Thyroid gland (tissue), 4 donors: ENCODE measurements around the gene PKIB. TPM values are rescaled to one million over a fixed set of nuclear protein-coding genes. Genes with fewer than 3 reads are reported as not detected.

Source experiments
- DNase-seq, 2 donors: peaks; one replicate each; pipeline ENCODE4 v3.0.0-alpha.2; 2019
- H3K27ac ChIP-seq, 3 donors: fragments of 200-600 bp; sonication (generic); 1 replicate in 2 of 3; 2 replicates in 1 of 3; pipeline ENCODE4 v1.5.1; 2016 to 2019; ENCODE audit warnings: mild to moderate bottlenecking in 1 of 3, moderate library complexity in 1 of 3
- H3K27me3 ChIP-seq: fragments of 200-600 bp; sonication (generic); one replicate; pipeline ENCODE4 v1.5.1; 2019
- H3K36me3 ChIP-seq, 2 donors: fragments of 200-600 bp; sonication (generic); one replicate each; pipeline ENCODE4 v1.5.1; 2016 to 2019
- H3K4me1 ChIP-seq, 2 donors: fragments of 200-600 bp; sonication (generic); one replicate each; pipeline ENCODE4 v1.5.1; 2017 to 2019
- H3K4me3 ChIP-seq, 3 donors: fragments of 200-600 bp; sonication (generic); replicated peaks in 1 of 3; 1 replicate in 2 of 3; 2 replicates in 1 of 3; pipeline ENCODE4 v1.5.1; 2016; ENCODE audit warnings: mild to moderate bottlenecking in 1 of 3
- H3K9me3 ChIP-seq: fragments of 200-600 bp; sonication (generic); one replicate; pipeline ENCODE4 v1.5.1; 2017
- CTCF ChIP-seq, 6 experiments: fragments of 200-600 bp in 3 of 6; fragments of 450-650 bp in 3 of 6; sonication (generic) in 3 of 6; IDR thresholded peaks; one replicate each; pipeline ENCODE4 v1.5.1; 2016 to 2019; ENCODE audit warnings: antibody characterized with exemption in 6 of 6, mild to moderate bottlenecking in 2 of 6, inconsistent platforms in 1 of 6, moderate library complexity in 1 of 6
- POLR2A ChIP-seq, 2 donors: fragments of 450-650 bp; IDR thresholded peaks; one replicate each; pipeline ENCODE4 v1.6.1; 2017; ENCODE audit warnings: antibody characterized with exemption in 2 of 2, mild to moderate bottlenecking in 2 of 2, moderate library complexity in 1 of 2
- WGBS, 2 donors: methylation state at CpG; one replicate each; pipeline ENCODE4 v1.1.5; 2017; 5-methylcytosine and 5-hydroxymethylcytosine counted together
- intact Hi-C: fragments of 100-400 bp; cut with DNase I; formaldehyde crosslinking; loops from one replicate; pipeline ENCODE4 v1.15.1; 2023
- total RNA-seq, 4 donors: library from RNA; depleted of rRNA; stranded (reverse); fragments of >200 nt; gene quantifications; one replicate each; pipeline ENCODE4 v1.2.3, GENCODE V29; 2016

The PKIB gene
- total RNA-seq, 4 donors from 2014 or later, result 0.83 to 3.0 (median 1.5) TPM

GRCh38 chr6:122676146-122676545 is 65.9 kb downstream of the PKIB start:
- no peak overlapping the region for H3K27ac ChIP-seq
- H3K4me1 ChIP-seq, result no peaks in the 10 kb centered on the region
- H3K27me3 ChIP-seq, result no peaks in the 10 kb centered on the region
- intact Hi-C loops, result no loop called here
- TF ChIP-seq CTCF (IDR thresholded peaks at IDR 0.05), result no peak
- H3K36me3 ChIP-seq, result no peaks in the 10 kb centered on the region
- no peaks in the 10 kb centered on the region for H3K9me3 ChIP-seq
- no peak for DNase-seq
- H3K4me3 ChIP-seq, result no peak overlapping the region
- WGBS, 2 donors, result 91 to 100% methylated on average over 1 of the region's 1 CpG

GRCh38 chr6:122676688-122677087 is 66.5 kb downstream of the PKIB start:
- H3K27me3 ChIP-seq, result no peaks in the 10 kb centered on the region
- 87 to 88% methylated on average over 2 of the region's 2 CpGs for WGBS, 2 donors
- intact Hi-C loops, result no loop called here
- H3K9me3 ChIP-seq, result no peaks in the 10 kb centered on the region
- H3K36me3 ChIP-seq, result no peaks in the 10 kb centered on the region
- TF ChIP-seq CTCF (IDR thresholded peaks at IDR 0.05), result no peak
- TF ChIP-seq POLR2A (IDR thresholded peaks at IDR 0.05), result no peak
- no peak overlapping the region for H3K27ac ChIP-seq
- DNase-seq, result no peak
- no peaks in the 10 kb centered on the region for H3K4me1 ChIP-seq
- H3K4me3 ChIP-seq, result no peak overlapping the region

DNA sequence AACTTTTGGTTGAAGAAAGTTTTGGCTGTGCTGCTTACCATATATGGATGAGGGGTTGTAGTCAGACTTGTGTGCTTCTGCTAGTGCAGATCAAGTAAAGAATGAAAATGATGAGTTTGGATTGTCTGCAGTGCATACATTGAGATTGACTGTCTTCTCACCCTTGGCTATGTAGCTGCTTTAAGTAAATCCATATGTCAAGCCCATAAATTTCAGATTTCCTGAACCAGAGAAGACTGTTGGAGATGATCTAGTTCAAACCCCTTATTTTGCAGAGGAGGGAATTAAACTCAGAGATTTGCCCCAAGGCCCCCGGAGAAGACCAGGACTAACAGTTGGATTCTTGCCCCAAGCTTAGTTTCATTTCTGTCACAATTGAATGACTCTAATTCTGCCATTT is 67.2 kb downstream of the PKIB start:
- 93 to 100% methylated on average over 1 of the region's 1 CpG for WGBS, 2 donors
- H3K9me3 ChIP-seq, result no peaks in the 10 kb centered on the region
- no peaks in the 10 kb centered on the region for H3K4me1 ChIP-seq
- no peak for TF ChIP-seq CTCF (IDR thresholded peaks at IDR 0.05)
- TF ChIP-seq POLR2A (IDR thresholded peaks at IDR 0.05), result no peak
- no peak overlapping the region for H3K27ac ChIP-seq
- no peaks in the 10 kb centered on the region for H3K27me3 ChIP-seq
- intact Hi-C loops, result no loop called here
- H3K4me3 ChIP-seq, result no peak overlapping the region
- H3K36me3 ChIP-seq, result no peaks in the 10 kb centered on the region
- no peak for DNase-seq

- TF ChIP-seq CTCF (IDR thresholded peaks at IDR 0.05) (no peak), POLR2A (IDR thresholded peaks at IDR 0.05) (no peak)
- no peak overlapping the region for H3K27ac ChIP-seq
- 31 to 51% methylated on average over 3 of the region's 3 CpGs for WGBS, 2 donors
Measured at GRCh38 chr6:122678841-122679240, 68.6 kb downstream of the PKIB start.

DNA sequence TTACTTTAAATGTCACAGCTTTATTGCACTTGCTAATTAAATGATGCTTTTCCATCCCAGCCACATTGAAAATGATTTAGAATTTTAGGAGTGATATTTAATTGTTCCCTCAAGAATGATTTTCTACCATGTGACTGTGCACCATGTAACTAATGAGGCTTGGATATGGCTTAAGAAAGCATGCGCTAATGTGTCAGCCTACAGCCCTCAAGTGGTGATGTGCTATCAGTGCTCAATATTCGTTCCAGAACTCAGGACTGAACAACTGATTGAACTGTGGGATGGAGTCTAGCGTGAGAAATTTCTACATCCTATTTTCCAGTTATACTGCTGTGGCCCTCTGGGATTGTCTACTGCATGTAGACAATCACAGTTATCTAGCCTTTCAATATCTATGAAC is 71.5 kb downstream of the PKIB start:
- H3K27ac ChIP-seq, result no peak overlapping the region
- DNase-seq, result no peak
- intact Hi-C loops, result no loop called here
- H3K27me3 ChIP-seq, result no peaks in the 10 kb centered on the region
- no peaks in the 10 kb centered on the region for H3K9me3 ChIP-seq
- no peak for TF ChIP-seq POLR2A (IDR thresholded peaks at IDR 0.05)
- TF ChIP-seq CTCF (IDR thresholded peaks at IDR 0.05), result no peak
- no peaks in the 10 kb centered on the region for H3K36me3 ChIP-seq
- no peaks in the 10 kb centered on the region for H3K4me1 ChIP-seq
- WGBS, 2 donors, result 85 to 89% methylated on average over 3 of the region's 3 CpGs
- H3K4me3 ChIP-seq, result no peak overlapping the region

More at GRCh38 chr6:122678841-122679240, 68.6 kb downstream of the PKIB start:
- no peaks in the 10 kb centered on the region for H3K27me3 ChIP-seq
- H3K36me3 ChIP-seq, result no peaks in the 10 kb centered on the region
- no peak for DNase-seq
- H3K4me3 ChIP-seq, result no peak overlapping the region
- H3K9me3 ChIP-seq, result no peaks in the 10 kb centered on the region
- no peaks in the 10 kb centered on the region for H3K4me1 ChIP-seq
- intact Hi-C loops, result no loop called here
